ENCODE measurements around the gene CAPN15. TPM values are rescaled to one million over a fixed set of nuclear protein-coding genes. Genes with fewer than 3 reads are reported as not detected.

CAPN15 gene
- total RNA-seq, 2 experiments from 2014 or later, result 91.7 to 93.4 TPM

GRCh38 chr16:560701-561412 lies 33.3 kb downstream of the CAPN15 start:
- no peaks in the 10 kb centered on the region for H3K4me1 Mint-ChIP-seq
- H3K27ac Mint-ChIP-seq, result no peak overlapping the region
- ChIA-PET POLR2A (no interaction called here), CTCF (no interaction called here)
- no peaks in the 10 kb centered on the region for H3K9me3 Mint-ChIP-seq
- no peaks in the 10 kb centered on the region for H3K36me3 Mint-ChIP-seq (ENCODE audit: low read depth)
- peaks cover 12% of the 10 kb centered on the region for H3K27me3 Mint-ChIP-seq
- DNase-seq, result no peak
- H3K4me3 Mint-ChIP-seq, result no peak overlapping the region

GRCh38 chr16:561413-561794 lies 33.9 kb downstream of the CAPN15 start:
- Mint-ChIP-seq H3K4me3 (no peak overlapping the region), H3K27ac (no peak overlapping the region), H3K9me3 (no peaks in the 10 kb centered on the region), H3K4me1 (peaks cover under 1% of the 10 kb centered on the region), H3K27me3 (peaks cover 12% of the 10 kb centered on the region), H3K36me3 (ENCODE audit: low read depth) (no peaks in the 10 kb centered on the region)
- CTCF ChIA-PET, result no interaction called here
- POLR2A ChIA-PET, result no interaction called here
- no peak for DNase-seq

DNA sequence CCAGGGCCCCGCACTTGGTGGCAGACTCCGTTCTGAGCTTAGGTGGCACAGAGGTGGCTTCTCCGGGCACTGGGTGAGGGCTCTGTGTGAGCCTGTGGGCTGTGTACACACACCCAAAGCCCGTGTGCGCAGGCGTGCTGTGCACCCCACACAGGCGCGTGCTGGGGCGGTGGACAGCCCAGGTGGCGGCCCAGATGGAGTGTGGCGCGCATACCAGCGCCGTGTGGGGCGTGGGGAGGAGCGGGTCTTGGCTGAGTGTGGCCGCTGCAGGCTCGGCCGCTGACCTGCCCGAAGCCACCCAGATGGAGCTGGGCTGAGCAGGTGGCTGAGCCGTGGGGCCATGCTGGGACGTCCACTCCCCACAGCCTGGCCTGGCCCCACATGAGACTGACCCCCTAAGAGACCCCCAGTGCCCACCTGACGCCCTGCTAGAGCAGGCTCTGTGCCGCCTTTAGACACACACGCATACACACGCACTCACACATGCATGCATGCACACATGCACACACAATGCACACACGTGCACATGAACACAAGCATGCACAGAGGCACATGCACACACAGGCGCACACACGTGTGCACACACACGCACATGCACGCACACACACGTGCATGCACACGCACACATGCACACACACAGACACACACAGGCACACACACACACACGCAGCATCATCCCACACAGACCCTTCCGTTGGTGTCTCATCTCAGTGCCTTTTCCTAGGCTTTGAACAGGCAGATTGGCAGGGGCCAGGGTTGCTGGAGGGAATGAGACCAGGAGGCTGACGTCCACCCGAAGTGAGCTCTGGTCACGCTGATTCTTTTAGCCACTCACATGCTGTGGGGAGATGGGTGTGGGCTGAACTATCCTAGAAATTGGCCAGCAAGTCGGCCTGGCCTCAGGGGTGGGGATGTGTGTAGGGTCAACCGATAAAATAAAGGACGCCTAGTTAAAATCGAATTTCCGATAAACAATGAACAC lies 34.7 kb downstream of the CAPN15 start:
- no peak for DNase-seq
- H3K27me3 Mint-ChIP-seq, result peaks cover 12% of the 10 kb centered on the region
- H3K36me3 Mint-ChIP-seq (ENCODE audit: low read depth), result no peaks in the 10 kb centered on the region
- ChIA-PET CTCF (no interaction called here), POLR2A (no interaction called here)
- H3K27ac Mint-ChIP-seq, result no peak overlapping the region
- H3K4me1 Mint-ChIP-seq, result peaks cover 9% of the 10 kb centered on the region
- no peaks in the 10 kb centered on the region for H3K9me3 Mint-ChIP-seq
- no peak overlapping the region for H3K4me3 Mint-ChIP-seq

DNA sequence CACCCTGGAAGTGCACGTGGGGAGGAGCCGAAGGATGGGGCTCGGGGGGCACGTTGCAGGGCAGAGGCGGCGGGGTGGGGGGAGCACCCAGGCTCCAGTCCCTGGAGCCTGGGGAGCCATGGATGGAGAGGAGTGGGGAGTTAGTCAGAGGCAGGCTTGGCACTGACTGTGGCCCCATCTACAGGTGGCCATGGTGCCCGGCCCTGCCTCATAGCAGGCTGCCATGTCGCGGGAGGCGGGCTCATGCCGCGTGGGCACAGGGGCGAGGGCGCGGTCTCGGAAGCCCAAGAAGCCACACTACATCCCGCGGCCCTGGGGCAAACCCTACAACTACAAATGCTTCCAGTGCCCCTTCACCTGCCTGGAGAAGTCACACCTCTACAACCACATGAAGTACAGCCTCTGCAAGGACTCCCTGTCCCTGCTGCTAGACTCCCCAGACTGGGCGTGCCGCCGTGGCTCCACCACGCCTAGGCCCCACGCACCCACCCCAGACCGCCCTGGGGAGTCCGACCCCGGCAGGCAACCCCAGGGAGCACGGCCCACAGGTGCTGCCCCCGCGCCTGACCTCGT lies 35.6 kb downstream of the CAPN15 start:
- H3K27ac Mint-ChIP-seq, result no peak overlapping the region
- ChIA-PET CTCF (no interaction called here), POLR2A (no interaction called here)
- H3K4me3 Mint-ChIP-seq, result no peak overlapping the region
- no peaks in the 10 kb centered on the region for H3K9me3 Mint-ChIP-seq
- peaks cover 9% of the 10 kb centered on the region for H3K4me1 Mint-ChIP-seq
- no peak for DNase-seq
- H3K27me3 Mint-ChIP-seq, result peaks cover 12% of the 10 kb centered on the region
- H3K36me3 Mint-ChIP-seq (ENCODE audit: low read depth), result no peaks in the 10 kb centered on the region

DNA sequence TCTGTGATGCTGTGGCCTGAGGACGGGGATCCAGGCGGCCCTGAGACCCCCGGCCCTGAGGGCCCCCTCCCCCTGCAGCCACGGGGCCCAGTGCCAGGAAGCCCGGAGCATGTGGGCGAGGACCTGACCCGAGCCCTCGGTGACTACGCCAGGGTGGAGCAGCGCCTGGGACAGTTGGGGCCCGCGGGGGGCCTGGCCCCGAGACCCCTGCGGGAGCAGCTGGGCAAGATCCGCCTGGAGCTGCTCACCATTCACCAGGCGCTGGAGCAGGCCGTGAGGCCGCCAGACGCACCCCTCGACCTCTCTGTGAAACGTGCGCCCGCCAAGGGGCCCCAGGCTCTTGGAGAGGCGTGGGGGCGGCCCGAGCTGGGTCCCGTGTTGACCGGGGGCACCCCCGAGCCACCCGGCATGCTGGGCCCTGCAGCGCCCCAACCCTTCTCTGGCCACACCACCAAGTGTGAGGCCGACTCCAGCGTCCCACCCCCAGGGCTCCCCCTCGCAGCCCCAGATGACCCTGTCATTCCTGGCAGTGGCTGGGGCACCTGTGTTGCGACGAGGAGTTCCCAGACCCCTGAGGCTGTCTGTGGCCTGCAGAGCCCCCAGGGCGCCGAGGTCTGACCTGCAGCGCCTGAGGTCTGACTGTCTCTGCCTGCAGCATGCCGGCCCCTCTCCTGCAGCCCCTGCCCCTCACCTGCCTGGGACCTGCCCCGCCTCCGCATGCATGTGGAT lies 37.3 kb downstream of the CAPN15 start:
- ChIA-PET CTCF (no interaction called here), POLR2A (no interaction called here)
- no peaks in the 10 kb centered on the region for H3K36me3 Mint-ChIP-seq (ENCODE audit: low read depth)
- peaks cover 6% of the 10 kb centered on the region for H3K27me3 Mint-ChIP-seq
- no peak for DNase-seq
- no peak overlapping the region for H3K27ac Mint-ChIP-seq
- peaks cover 17% of the 10 kb centered on the region for H3K4me1 Mint-ChIP-seq
- H3K9me3 Mint-ChIP-seq, result no peaks in the 10 kb centered on the region
- H3K4me3 Mint-ChIP-seq, result no peak overlapping the region

- peaks cover 18% of the 10 kb centered on the region for H3K4me1 Mint-ChIP-seq
- ChIA-PET POLR2A (no interaction called here), CTCF (no interaction called here)
- H3K36me3 Mint-ChIP-seq (ENCODE audit: low read depth), result no peaks in the 10 kb centered on the region
- DNase-seq, result no peak
- no peak overlapping the region for H3K4me3 Mint-ChIP-seq
- no peaks in the 10 kb centered on the region for H3K9me3 Mint-ChIP-seq
- H3K27ac Mint-ChIP-seq, result no peak overlapping the region
- H3K27me3 Mint-ChIP-seq, result peaks cover 6% of the 10 kb centered on the region
Observed at GRCh38 chr16:565419-566330, 38.2 kb downstream of the CAPN15 start.

GRCh38 chr16:566475-567372 lies 39.2 kb downstream of the CAPN15 start, which contains the start of gene NHLRC4:
Gene NHLRC4 (plus strand): TSS chr16:567005. CDS start chr16:568048, 1,043 bp downstream.
- DNase-seq, result peak; percentile 71
- Mint-ChIP-seq H3K4me1 (peaks cover 29% of the 10 kb centered on the region), H3K27ac (peak within 1 kb of the TSS; percentile 63), H3K4me3 (peak within 1 kb of the TSS; percentile 54), H3K27me3 (peaks cover 3% of the 10 kb centered on the region), H3K36me3 (ENCODE audit: low read depth) (no peaks in the 10 kb centered on the region), H3K9me3 (no peaks in the 10 kb centered on the region)
- POLR2A ChIA-PET, result interaction anchor here (1.0 to 1.4 kb wide), 2 partner anchors 19 to 39 kb away, joined by 3 to 4 read pairs; partner anchors contain the start of gene CAPN15
- CTCF ChIA-PET, result no interaction called here

- no peak for DNase-seq
- ChIA-PET POLR2A (interaction anchor here (1.0 to 1.4 kb wide), 4 partner anchors 18 to 69 kb away, joined by 3 to 4 read pairs (median 3); partner anchors contain the start of genes CAPN15 and METTL26), CTCF (no interaction called here)
- no peaks in the 10 kb centered on the region for H3K9me3 Mint-ChIP-seq
- H3K4me3 Mint-ChIP-seq, result peak overlapping the region; percentile 54
- peaks cover 33% of the 10 kb centered on the region for H3K4me1 Mint-ChIP-seq
- no peaks in the 10 kb centered on the region for H3K27me3 Mint-ChIP-seq
- peak overlapping the region; percentile 63 for H3K27ac Mint-ChIP-seq
- H3K36me3 Mint-ChIP-seq (ENCODE audit: low read depth), result no peaks in the 10 kb centered on the region
Observed at GRCh38 chr16:567373-568256, 40.1 kb downstream of the CAPN15 start.

DNA sequence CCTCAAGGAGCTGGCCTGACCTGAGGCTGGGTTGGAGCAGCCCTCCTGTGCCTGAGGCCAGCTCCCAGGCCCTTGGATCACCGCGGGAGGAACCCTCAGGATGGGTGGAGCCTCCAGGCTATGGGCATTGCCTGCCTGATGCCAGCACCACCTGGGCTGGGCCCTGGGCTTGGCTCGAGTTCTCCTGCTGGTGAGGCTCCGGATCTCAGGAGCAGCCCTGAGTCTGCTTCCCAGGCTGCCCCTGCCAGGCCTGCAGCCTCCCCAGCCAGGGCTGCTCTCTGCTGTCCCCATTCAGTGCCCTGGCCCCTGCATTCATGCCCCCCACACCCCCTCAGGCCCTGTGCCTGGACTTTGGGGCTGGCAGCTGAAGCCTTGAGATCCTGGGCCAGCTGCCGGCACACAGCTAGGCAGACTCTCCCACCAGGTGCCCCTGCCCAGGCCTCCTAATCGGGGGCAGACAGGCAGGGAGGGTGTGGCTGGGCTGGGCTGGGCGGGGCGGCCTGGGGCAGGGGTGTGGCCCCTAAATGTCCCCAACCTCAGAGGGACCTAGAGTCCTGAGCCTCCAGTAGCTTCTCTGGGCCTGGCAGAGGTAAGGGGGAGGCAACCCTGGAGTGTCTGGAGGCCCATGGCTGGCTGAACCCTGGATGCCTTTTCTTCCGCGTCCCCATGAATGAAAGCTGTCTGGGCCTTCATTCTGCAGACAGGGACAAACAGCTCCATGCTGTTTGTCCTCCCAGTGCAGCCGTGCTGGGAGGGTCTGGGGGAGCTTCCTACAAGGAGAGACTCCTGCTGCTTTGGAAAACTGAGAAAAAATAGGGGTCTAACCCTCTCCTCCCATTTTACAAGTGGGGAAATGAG lies 41.1 kb downstream of the CAPN15 start:
- H3K27ac Mint-ChIP-seq, result peak overlapping the region; percentile 82
- no peaks in the 10 kb centered on the region for H3K9me3 Mint-ChIP-seq
- H3K4me1 Mint-ChIP-seq, result peaks cover 33% of the 10 kb centered on the region
- peak overlapping the region; percentile 76 for H3K4me3 Mint-ChIP-seq
- DNase-seq, result no peak
- CTCF ChIA-PET, result no interaction called here
- POLR2A ChIA-PET, result interaction anchor here (0.8 to 2.0 kb wide), 8 partner anchors 17 to 222 kb away, joined by 3 to 10 read pairs (median 3); partner anchors contain the start of genes CAPN15, DECR2 and METTL26
- H3K36me3 Mint-ChIP-seq (ENCODE audit: low read depth), result no peaks in the 10 kb centered on the region
- no peaks in the 10 kb centered on the region for H3K27me3 Mint-ChIP-seq

Data from activated CD4-positive, alpha-beta memory T cell treated with anti-CD3 and anti-CD28 coated beads, Interleukin-2, amount 10 ng/mL, durations not matched to agents 7 days and 5 days (primary cell).